ENCODE results near the gene ZNF549.
"Not testable (repeated sequence)": the region's sequence is repeated elsewhere in the genome, so short reads cannot be mapped to it uniquely, and the experiment has no call there.

ZNF549 gene

GRCh38 chr19:57527136-57527881 lies at the start of gene ZNF549:
Gene ZNF549 (plus strand): TSS chr19:57527356. CDS start chr19:57527574, 218 bp downstream.
- DNase-seq (ENCODE audit: low spot score), result no peak

GRCh38 chr19:57487477-57488298 lies 39.5 kb upstream of the ZNF549 start, which contains the start of gene ZNF419:
Gene ZNF419 (plus strand): TSS chr19:57487750. CDS start chr19:57487951, 201 bp downstream.
- DNase-seq (ENCODE audit: low spot score), result peak; percentile 90

DNA sequence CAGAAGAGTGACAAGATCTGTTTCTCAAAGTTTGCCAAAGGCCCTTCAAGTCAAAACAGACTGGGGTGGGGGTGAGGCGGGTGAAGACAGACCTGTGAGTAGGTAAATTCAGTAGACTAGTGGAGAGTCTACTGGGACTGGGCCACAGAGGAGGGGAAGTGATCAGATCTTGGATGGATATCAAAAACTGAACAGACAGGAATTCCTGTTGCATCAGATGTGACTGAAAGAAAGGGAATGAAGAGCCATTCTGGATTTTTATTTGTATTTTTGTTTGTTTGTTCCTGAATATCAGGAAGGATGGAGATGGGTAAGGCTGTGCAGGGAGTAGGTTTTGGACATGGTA lies 38.9 kb upstream of the ZNF549 start:
- not testable (repeated sequence) for DNase-seq (ENCODE audit: low spot score)

DNA sequence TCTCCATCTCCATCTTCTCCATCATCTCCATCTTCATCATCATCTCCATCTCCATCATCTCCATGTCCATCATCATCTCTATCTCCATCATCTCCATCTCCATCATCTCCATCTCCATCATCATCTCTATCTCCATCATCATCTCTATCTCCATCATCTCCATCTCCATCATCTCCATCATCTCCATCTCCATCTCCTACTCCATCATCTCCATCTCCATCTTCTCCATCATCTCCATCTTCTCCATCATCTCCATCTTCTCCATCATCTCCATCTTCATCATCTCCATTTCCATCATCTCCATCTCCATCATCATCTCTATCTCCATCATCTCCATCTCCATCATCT lies 27.9 kb upstream of the ZNF549 start:
- DNase-seq (ENCODE audit: low spot score), result not testable (repeated sequence)

- DNase-seq (ENCODE audit: low spot score), result peak; percentile 97
Observed at GRCh38 chr19:57499680-57500395, 27.3 kb upstream of the ZNF549 start, which contains the start of gene ZNF773. Gene ZNF773 (plus strand): TSS chr19:57499938. CDS start chr19:57500081, 143 bp downstream.

GRCh38 chr19:57500400-57500799 lies 26.8 kb upstream of the ZNF549 start:
- DNase-seq (ENCODE audit: low spot score), result not testable (repeated sequence)

- no peak for DNase-seq (ENCODE audit: low spot score)
Observed at GRCh38 chr19:57506163-57506562, 21.0 kb upstream of the ZNF549 start.

DNA sequence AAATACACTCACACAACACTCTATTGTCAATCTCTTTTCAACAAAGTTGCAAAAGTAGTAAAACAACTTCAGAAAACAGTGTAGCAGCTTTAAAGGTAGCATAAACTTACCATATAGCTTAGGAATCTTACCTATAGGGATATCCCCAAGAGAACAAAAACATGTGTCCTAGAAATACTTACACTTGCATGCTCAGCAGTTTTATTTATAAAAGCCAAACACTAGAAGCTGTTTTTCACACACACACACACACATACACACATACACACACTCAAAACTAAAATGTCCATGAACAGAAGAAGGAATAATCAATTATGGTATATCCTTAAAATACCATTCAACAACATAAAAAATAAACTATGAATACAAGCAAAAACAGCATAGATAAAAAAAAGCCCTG lies 15.7 kb upstream of the ZNF549 start:
- no peak for DNase-seq (ENCODE audit: low spot score)

GRCh38 chr19:57512845-57513244 lies 14.3 kb upstream of the ZNF549 start:
- DNase-seq (ENCODE audit: low spot score), result peak; percentile 7

GRCh38 chr19:57515255-57515654 lies 11.9 kb upstream of the ZNF549 start:
- no peak for DNase-seq (ENCODE audit: low spot score)

- not testable (repeated sequence) for DNase-seq (ENCODE audit: low spot score)
Observed at GRCh38 chr19:57518021-57518420, 9.1 kb upstream of the ZNF549 start.

GRCh38 chr19:57537953-57538547 lies 10.9 kb downstream of the ZNF549 start:
- DNase-seq (ENCODE audit: low spot score), result no peak

DNA sequence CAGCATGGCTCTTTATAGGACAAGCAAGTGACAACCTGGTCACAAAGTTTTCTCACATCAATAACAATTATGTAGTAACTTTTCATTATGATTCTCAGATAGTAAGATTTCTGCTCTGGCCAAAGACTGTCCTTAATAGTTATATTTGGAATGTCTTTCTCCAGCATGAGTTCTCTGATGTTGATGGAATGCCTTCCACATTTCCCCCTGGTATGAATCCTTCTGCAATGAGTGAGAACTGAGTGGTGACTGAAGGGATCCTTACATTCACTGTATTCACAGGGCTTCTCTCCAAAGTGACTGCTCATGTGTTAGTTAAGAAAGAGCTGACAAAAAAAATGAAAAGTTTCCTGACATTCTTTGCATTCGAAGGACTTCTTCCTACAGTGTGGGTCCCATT lies 19.4 kb downstream of the ZNF549 start:
- DNase-seq (ENCODE audit: low spot score), result no peak

DNA sequence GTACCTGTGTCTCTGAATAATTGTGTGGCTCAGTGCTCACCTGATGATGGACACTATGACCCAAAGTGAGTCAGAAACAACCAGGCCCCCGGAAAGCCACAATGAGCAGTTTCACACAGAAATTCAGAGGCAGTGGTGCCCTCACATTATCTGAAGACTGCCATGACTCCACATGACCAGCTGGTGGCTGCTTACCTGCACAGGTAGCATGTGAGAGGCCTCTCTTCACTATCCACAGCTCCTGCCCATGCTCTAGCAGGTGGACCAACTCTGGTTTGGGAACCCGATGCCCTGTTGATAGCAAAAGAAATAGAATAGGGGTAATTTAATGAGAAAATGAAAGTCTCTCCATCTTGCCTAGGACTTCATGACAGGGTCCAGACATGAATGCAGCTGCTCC lies 25.3 kb downstream of the ZNF549 start:
- no peak for DNase-seq (ENCODE audit: low spot score)

GRCh38 chr19:57557659-57558058 lies 30.5 kb downstream of the ZNF549 start:
- no peak for DNase-seq (ENCODE audit: low spot score)

DNA sequence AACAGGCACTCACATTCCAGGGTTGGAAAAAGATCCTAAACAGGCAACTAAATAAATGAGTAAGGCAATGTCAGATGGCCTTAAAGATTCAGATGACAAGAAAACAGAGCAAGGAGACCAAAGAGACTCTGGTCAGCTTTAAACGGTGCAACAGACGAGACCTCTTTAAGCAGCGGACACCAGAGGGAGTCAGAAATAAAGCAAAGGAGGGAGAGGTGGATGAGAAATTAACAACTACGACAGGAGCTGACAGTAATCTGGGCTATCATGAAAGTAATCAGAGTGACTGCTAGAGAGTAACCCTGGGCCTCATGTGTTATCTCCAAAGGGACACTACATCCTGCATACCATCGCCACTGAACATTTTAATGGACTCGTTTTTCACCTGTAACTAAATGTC lies 31.4 kb downstream of the ZNF549 start:
- DNase-seq (ENCODE audit: low spot score), result no peak

DNA sequence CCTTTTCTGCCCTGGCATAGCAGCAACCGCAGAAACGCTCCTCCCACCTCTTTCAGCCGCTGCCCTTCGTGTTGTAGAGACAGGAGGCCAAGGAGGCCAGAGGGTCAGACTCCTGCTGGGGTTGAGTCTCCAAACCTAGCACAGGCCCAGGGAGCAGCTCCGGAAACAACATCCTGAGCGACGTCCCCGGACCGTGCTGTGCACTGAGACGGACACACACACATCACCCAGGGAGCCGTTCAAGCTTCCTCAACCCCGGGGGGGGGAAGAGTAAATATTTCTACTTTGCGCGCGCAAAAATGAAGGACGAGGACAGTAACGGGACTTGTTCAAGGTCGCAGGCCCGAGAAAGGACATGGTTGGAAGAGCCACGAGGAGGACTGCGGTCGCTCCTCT lies 31.9 kb downstream of the ZNF549 start:
- DNase-seq (ENCODE audit: low spot score), result peak; percentile 21

GRCh38 chr19:57559404-57560025 lies 32.4 kb downstream of the ZNF549 start, which contains the start of gene ZNF550:
Gene ZNF550 (minus strand): TSS chr19:57559863. CDS start chr19:57559682, 181 bp downstream.
- peak; percentile 78 for DNase-seq (ENCODE audit: low spot score)

DNA sequence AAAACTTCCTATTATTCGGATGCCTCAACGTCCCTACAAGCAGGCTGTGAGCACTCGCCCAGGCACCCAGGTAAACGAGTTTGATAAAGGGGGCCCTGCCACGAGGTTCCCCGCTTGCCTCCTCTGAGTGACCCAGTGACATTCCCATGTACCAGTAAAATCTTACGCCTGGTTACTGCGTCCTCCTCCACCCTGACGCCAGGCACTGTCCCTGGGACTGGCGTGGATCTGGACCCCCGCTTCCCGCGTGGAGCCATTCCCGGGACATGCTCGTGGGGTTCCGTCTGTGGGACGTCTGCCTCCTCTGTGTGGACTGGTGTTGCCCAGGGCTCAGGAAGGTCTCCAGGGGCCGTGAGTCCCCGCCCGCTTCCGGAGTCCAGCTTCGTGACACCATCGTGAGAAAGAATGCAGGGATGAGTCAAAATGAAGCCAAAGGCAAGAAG lies 32.9 kb downstream of the ZNF549 start:
- no peak for DNase-seq (ENCODE audit: low spot score)

DNA sequence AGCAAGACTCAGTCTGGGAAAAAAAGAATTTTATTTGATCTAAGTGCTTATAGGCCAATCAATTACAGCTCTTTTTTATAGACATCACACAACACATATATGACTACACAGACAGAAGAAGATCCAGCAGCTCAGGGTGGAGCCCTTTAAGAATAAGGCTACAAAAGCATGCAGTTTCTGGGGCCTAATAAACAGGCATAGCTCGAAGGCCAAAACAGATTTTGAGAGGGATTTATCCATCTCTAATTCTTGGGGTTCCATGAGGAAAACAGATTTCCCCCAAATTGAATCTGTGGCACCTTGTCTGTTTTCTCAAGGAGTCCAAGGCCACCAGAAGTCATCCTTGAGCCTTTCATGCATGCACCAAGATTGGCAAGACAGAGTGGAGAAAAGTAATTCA lies 36.4 kb downstream of the ZNF549 start:
- no peak for DNase-seq (ENCODE audit: low spot score)

All from NAMALWA (cell line).